Measurements from ENCODE around the gene TMEM186. TPM values are rescaled to one million over a fixed set of nuclear protein-coding genes. Genes with fewer than 3 reads are reported as not detected.

TMEM186 gene
- total and polyA plus RNA-seq, 2 of the 4 experiments (the other 2 are of a cell fraction): 5.7 to 6.8 TPM

DNA sequence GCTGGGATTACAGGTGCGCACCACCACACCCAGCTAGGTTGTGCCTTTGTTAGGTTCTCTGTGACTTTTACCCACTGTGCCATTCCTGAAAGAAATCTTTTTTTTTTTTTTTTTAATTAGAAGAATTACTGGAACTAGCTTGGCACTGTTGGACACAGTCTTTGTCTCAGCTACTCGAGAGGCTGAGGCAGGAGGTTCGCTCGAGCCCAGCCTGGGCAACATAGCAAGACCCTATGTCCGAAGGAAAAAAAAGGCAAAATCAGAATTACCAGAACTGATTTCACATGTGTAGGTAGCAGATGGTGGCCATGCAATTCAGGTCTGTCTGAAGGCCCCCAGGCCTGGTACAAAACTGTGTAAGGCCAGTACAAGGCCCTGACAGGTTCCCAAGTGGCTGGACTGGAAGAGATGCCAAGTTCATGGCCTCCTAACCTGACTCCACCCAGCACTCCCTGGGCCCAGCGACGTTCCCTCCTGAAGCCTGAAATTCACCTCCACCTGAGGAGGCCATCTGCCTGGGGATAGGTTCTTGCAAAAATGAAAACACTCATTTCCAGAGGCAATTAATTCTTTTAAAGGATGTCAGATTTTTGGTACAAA is 48.4 kb upstream of the TMEM186 start:
- TF ChIP-seq MAZ (IDR thresholded peaks at IDR 0.05; ENCODE audit: borderline replicate concordance, low read depth, low read length): no peak
- no peak for TF ChIP-seq MAFK (IDR thresholded peaks at IDR 0.05; ENCODE audit: low read depth, low read length)
- TF ChIP-seq SMC3 (IDR thresholded peaks at IDR 0.05; ENCODE audit: low read depth, low read length): no peak
- no peak for TF ChIP-seq RFX5 (IDR thresholded peaks at IDR 0.05; ENCODE audit: low read depth, low read length)
- no peak for TF ChIP-seq BHLHE40 (IDR thresholded peaks at IDR 0.05; ENCODE audit: low read depth, low read length)
- no peak for TF ChIP-seq CEBPB (IDR thresholded peaks at IDR 0.05; ENCODE audit: low read depth, low read length)
- no peak for TF ChIP-seq FOS (IDR thresholded peaks at IDR 0.05; ENCODE audit: low read depth, low read length)
- no peak for TF ChIP-seq MXI1 (IDR thresholded peaks at IDR 0.05; ENCODE audit: borderline replicate concordance, low read depth, low read length)
- TF ChIP-seq, protein P1, sequence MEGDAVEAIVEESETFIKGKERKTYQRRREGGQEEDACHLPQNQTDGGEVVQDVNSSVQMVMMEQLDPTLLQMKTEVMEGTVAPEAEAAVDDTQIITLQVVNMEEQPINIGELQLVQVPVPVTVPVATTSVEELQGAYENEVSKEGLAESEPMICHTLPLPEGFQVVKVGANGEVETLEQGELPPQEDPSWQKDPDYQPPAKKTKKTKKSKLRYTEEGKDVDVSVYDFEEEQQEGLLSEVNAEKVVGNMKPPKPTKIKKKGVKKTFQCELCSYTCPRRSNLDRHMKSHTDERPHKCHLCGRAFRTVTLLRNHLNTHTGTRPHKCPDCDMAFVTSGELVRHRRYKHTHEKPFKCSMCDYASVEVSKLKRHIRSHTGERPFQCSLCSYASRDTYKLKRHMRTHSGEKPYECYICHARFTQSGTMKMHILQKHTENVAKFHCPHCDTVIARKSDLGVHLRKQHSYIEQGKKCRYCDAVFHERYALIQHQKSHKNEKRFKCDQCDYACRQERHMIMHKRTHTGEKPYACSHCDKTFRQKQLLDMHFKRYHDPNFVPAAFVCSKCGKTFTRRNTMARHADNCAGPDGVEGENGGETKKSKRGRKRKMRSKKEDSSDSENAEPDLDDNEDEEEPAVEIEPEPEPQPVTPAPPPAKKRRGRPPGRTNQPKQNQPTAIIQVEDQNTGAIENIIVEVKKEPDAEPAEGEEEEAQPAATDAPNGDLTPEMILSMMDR (conservative IDR thresholded peaks at IDR 0.05; ENCODE audit: low read depth, low read length): no peak
- no peak for TF ChIP-seq NFE2L2 (IDR thresholded peaks at IDR 0.05; ENCODE audit: low read depth, low read length)
- no peak for TF ChIP-seq RAD21 (IDR thresholded peaks at IDR 0.05; ENCODE audit: low read length)
- TF ChIP-seq, protein P2, sequence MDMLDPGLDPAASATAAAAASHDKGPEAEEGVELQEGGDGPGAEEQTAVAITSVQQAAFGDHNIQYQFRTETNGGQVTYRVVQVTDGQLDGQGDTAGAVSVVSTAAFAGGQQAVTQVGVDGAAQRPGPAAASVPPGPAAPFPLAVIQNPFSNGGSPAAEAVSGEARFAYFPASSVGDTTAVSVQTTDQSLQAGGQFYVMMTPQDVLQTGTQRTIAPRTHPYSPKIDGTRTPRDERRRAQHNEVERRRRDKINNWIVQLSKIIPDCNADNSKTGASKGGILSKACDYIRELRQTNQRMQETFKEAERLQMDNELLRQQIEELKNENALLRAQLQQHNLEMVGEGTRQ (IDR thresholded peaks at IDR 0.05; ENCODE audit: low read depth, low read length): no peak
- TF ChIP-seq POLR2A (IDR thresholded peaks at IDR 0.05; ENCODE audit: low read depth, low read length): no peak
- TF ChIP-seq RCOR1 (IDR thresholded peaks at IDR 0.05; ENCODE audit: insufficient replicate concordance, low read length): no peak
- TF ChIP-seq, protein P3, sequence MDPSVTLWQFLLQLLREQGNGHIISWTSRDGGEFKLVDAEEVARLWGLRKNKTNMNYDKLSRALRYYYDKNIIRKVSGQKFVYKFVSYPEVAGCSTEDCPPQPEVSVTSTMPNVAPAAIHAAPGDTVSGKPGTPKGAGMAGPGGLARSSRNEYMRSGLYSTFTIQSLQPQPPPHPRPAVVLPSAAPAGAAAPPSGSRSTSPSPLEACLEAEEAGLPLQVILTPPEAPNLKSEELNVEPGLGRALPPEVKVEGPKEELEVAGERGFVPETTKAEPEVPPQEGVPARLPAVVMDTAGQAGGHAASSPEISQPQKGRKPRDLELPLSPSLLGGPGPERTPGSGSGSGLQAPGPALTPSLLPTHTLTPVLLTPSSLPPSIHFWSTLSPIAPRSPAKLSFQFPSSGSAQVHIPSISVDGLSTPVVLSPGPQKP (IDR thresholded peaks at IDR 0.05; ENCODE audit: borderline replicate concordance, low read depth, low read length): no peak
- TF ChIP-seq CHD1 (IDR thresholded peaks at IDR 0.05; ENCODE audit: low read depth, low read length): no peak
- H3K4ac ChIP-seq (ENCODE audit: low read depth, low read length): no peak overlapping the region
- H4K8ac ChIP-seq (ENCODE audit: low read depth in 2 of 2, low read length in 2 of 2): no peak overlapping the region
- no peak overlapping the region for H4K5ac ChIP-seq (ENCODE audit: low read depth, low read length)
- H3K14ac ChIP-seq (replicated peaks; ENCODE audit: low read depth, low read length): no peak overlapping the region
- no peak overlapping the region for H2BK5ac ChIP-seq (ENCODE audit: low read depth, low read length, poor library complexity, severe bottlenecking)
- H2AK9ac ChIP-seq (replicated peaks; ENCODE audit: low read depth, low read length, poor library complexity): no peak overlapping the region
- H3K18ac ChIP-seq (ENCODE audit: low read depth, low read length): no peak overlapping the region
- peaks cover 21% of the 10 kb centered on the region for H3K4me1 ChIP-seq (ENCODE audit: control insufficient read depth, insufficient read depth, low read length)
- in situ Hi-C loops (cut with MboI; ENCODE audit: low sequenced_read_pairs) (no loop called here), dilution Hi-C loops (cut with HindIII; ENCODE audit: low sequenced_read_pairs, unreplicated experiment) (no loop called here), intact Hi-C loops (cut with micrococcal nuclease) (no loop called here)
- no peak overlapping the region for H3K23ac ChIP-seq (ENCODE audit: low read depth, low read length)
- H3K4me3 ChIP-seq (ENCODE audit: insufficient read depth, low read depth, low read length): no peak overlapping the region
- peaks cover 17 to 52% of the 10 kb centered on the region in 2 experiments; a peak in 3 of 4 replicates for H3K79me1 ChIP-seq (ENCODE audit: low read depth in 1 of 2, low read length in 2 of 2)
- no peak overlapping the region for H3K4me2 ChIP-seq (ENCODE audit: low read depth, low read length)
- no peak overlapping the region for H4K91ac ChIP-seq (ENCODE audit: insufficient read depth, low read depth, low read length)
- 100% methylated on average over 2 of the region's 7 CpGs; no CpG with 5 or more reads in 1 of the 2 experiments for whole genome bisulfite sequencing, 2 experiments (ENCODE audit: extremely low coverage in 2 of 2, insufficient read length in 1 of 2)
- peaks cover 15% of the 10 kb centered on the region for H3K9me1 ChIP-seq (ENCODE audit: insufficient read depth, low read length)
- H2BK15ac ChIP-seq (ENCODE audit: low read depth, low read length): no peak overlapping the region
- DNase-seq (no peak), ATAC-seq (ENCODE audit: low read depth) (no peak)
- H2BK120ac ChIP-seq (ENCODE audit: low read depth, low read length): no peak overlapping the region
- H3K27me3 ChIP-seq (ENCODE audit: control insufficient read depth, insufficient read depth, low read length): no peaks in the 10 kb centered on the region
- H4K20me1 ChIP-seq (ENCODE audit: insufficient read depth, low read length): peaks cover 57% of the 10 kb centered on the region
- H3K27ac ChIP-seq (ENCODE audit: insufficient read depth, low read length): no peak overlapping the region
- no peak overlapping the region for H2BK20ac ChIP-seq (ENCODE audit: low read depth, low read length)
- no peak overlapping the region for H3K9ac ChIP-seq (ENCODE audit: low read depth, low read length)
- no peak overlapping the region for H2AK5ac ChIP-seq (ENCODE audit: low read depth, low read length)
- H3K36me3 ChIP-seq (ENCODE audit: control insufficient read depth, insufficient read depth, low read length): peaks cover 36% of the 10 kb centered on the region
- POLR2A ChIA-PET (ENCODE audit: unreplicated experiment): no interaction called here
- no TSS peak for BruUV-seq (replicated peaks)
- no peak overlapping the region for H2AFZ ChIP-seq (replicated peaks; ENCODE audit: low read length, poor library complexity)
- no peaks in the 10 kb centered on the region for H3K9me3 ChIP-seq (ENCODE audit: control insufficient read depth, insufficient read depth, low read length)
- CTCF ChIA-PET: interaction anchor here (0.7 kb wide), 1 partner anchor 14 kb away, joined by 3 read pairs; no protein-coding TSS in a partner anchor
- H3K56ac ChIP-seq (ENCODE audit: extremely low read depth, insufficient read depth, low read length): no peak overlapping the region
